NCI-H510A (cell line): ENCODE data around the gene CXADR.
A peak's percentile ranks its signal among the peaks of the same experiment; 100 is the strongest.

Experiments
- DNase-seq: peaks from one replicate; lab custom pipeline; 2025; lab: John Stamatoyannopoulos, UW

The CXADR gene

GRCh38 chr21:17607684-17608083, 94.8 kb downstream of the CXADR start:
- DNase-seq: no peak

- no peak for DNase-seq
Measured at GRCh38 chr21:17609681-17610080, 96.8 kb downstream of the CXADR start.

- no peak for DNase-seq
Measured at GRCh38 chr21:17610911-17611310, 98.1 kb downstream of the CXADR start.

GRCh38 chr21:17611414-17612022, 98.7 kb downstream of the CXADR start:
- DNase-seq: no peak

GRCh38 chr21:17612023-17612564, 99.3 kb downstream of the CXADR start:
- no peak for DNase-seq

- DNase-seq: peak; percentile 18
Measured at GRCh38 chr21:17612565-17613241, 99.9 kb downstream of the CXADR start, which contains the start of gene BTG3. Gene BTG3, minus strand, starts transcription at chr21:17612901. Its CDS starts 3,757 bp downstream, at chr21:17609144.

- DNase-seq: no peak
Measured at GRCh38 chr21:17613242-17613676, 100.4 kb downstream of the CXADR start.

GRCh38 chr21:17616831-17617230, 104.0 kb downstream of the CXADR start:
- DNase-seq: no peak

GRCh38 chr21:17622018-17622417, 109.2 kb downstream of the CXADR start:
- DNase-seq: no peak

GRCh38 chr21:17631195-17631594, 118.4 kb downstream of the CXADR start:
- no peak for DNase-seq

GRCh38 chr21:17636711-17637110, 123.9 kb downstream of the CXADR start:
- DNase-seq: no peak

- DNase-seq: no peak
Measured at GRCh38 chr21:17640821-17641220, 128.0 kb downstream of the CXADR start.
